Measurements from ENCODE around the gene HDAC1.

Gene HDAC1

DNA sequence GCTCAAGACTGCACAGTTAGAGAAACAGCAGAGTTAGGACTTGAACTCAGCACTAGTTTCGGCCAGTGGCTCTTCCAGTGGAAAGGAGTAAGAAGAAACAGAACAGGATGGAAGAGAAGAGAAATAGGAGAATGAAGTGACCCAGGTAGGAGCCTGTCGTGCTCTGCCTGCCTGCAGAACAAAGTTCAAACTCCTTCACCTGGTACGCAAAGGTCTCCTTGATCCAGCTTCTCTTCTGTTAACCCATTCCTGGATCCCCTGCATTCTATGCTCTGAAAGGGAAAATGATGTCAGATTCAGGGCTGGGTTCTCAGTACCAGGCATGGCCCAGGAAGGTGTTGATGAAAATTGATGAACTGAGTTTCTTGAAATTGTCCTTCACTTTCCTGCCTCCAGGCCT is 66.6 kb downstream of the HDAC1 start:
- H3K27me3 ChIP-seq (ENCODE audit: insufficient read depth, low read length, poor library complexity, severe bottlenecking), result no peaks in the 10 kb centered on the region
- peaks cover 14% of the 10 kb centered on the region for H3K4me1 ChIP-seq (ENCODE audit: insufficient read depth, low read length, poor library complexity, severe bottlenecking)
- no peaks in the 10 kb centered on the region for H3F3A ChIP-seq (ENCODE audit: low read depth)
- H3K4me3 ChIP-seq (ENCODE audit: low read length, poor library complexity, severe bottlenecking), result no peak overlapping the region
- H2AFZ ChIP-seq (ENCODE audit: low read length), result no peak overlapping the region
- H4K20me1 ChIP-seq (ENCODE audit: insufficient read depth, low read length, poor library complexity, severe bottlenecking), result no peaks in the 10 kb centered on the region
- H3K4me2 ChIP-seq (ENCODE audit: low read depth, low read length, poor library complexity, severe bottlenecking), result no peak overlapping the region
- no peak overlapping the region for H3K9ac ChIP-seq (ENCODE audit: low read depth, low read length, poor library complexity, severe bottlenecking)
- no peak for TF ChIP-seq EZH2phosphoT487 (IDR thresholded peaks at IDR 0.05; ENCODE audit: borderline replicate concordance)
- TF ChIP-seq, protein P1, sequence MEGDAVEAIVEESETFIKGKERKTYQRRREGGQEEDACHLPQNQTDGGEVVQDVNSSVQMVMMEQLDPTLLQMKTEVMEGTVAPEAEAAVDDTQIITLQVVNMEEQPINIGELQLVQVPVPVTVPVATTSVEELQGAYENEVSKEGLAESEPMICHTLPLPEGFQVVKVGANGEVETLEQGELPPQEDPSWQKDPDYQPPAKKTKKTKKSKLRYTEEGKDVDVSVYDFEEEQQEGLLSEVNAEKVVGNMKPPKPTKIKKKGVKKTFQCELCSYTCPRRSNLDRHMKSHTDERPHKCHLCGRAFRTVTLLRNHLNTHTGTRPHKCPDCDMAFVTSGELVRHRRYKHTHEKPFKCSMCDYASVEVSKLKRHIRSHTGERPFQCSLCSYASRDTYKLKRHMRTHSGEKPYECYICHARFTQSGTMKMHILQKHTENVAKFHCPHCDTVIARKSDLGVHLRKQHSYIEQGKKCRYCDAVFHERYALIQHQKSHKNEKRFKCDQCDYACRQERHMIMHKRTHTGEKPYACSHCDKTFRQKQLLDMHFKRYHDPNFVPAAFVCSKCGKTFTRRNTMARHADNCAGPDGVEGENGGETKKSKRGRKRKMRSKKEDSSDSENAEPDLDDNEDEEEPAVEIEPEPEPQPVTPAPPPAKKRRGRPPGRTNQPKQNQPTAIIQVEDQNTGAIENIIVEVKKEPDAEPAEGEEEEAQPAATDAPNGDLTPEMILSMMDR (conservative IDR thresholded peaks at IDR 0.05; ENCODE audit: low read length), result no peak
- H3K9me3 ChIP-seq (ENCODE audit: insufficient read depth, low read depth, low read length), result no peaks in the 10 kb centered on the region
- H3K9me2 ChIP-seq (replicated peaks; ENCODE audit: low read depth, low read length), result no peaks in the 10 kb centered on the region
- H3K79me2 ChIP-seq (ENCODE audit: insufficient read depth, low read length), result no peaks in the 10 kb centered on the region
- no peaks in the 10 kb centered on the region; the same call in 1 of the 2 replicates for H3K36me3 ChIP-seq (ENCODE audit: insufficient read depth, low read length)

DNA sequence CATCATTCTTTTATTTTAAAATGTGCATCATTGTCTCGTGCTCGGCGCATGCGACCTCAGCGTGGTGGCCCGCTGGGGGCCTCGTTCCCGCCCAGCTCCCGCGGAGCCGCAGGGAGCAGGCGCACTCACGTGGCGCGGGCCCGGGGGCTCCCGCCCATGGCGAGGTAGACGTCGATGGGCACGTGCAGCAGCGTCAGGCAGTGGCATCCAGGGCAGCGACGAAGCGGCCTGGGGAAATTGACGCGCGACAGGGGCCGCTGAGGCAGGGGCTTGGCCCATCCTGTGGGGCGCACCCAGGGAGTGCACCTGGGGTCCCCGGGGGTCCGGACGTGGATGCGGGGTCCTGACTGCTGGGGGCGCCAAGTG is 69.4 kb downstream of the HDAC1 start:
- Histone ChIP-seq H3K9ac (ENCODE audit: low read depth, low read length, poor library complexity, severe bottlenecking) (no peak overlapping the region), H3K9me2 (replicated peaks; ENCODE audit: low read depth, low read length) (no peaks in the 10 kb centered on the region), H3F3A (ENCODE audit: low read depth) (no peaks in the 10 kb centered on the region), H3K36me3 (ENCODE audit: insufficient read depth, low read length) (no peaks in the 10 kb centered on the region; the same call in 1 of the 2 replicates), H4K20me1 (ENCODE audit: insufficient read depth, low read length, poor library complexity, severe bottlenecking) (no peaks in the 10 kb centered on the region), H3K9me3 (ENCODE audit: insufficient read depth, low read depth, low read length) (no peaks in the 10 kb centered on the region), H3K27me3 (ENCODE audit: insufficient read depth, low read length, poor library complexity, severe bottlenecking) (no peaks in the 10 kb centered on the region), H3K4me1 (ENCODE audit: insufficient read depth, low read length, poor library complexity, severe bottlenecking) (peaks cover 8% of the 10 kb centered on the region), H3K4me3 (ENCODE audit: low read length, poor library complexity, severe bottlenecking) (no peak overlapping the region), H3K4me2 (ENCODE audit: low read depth, low read length, poor library complexity, severe bottlenecking) (no peak overlapping the region), H2AFZ (ENCODE audit: low read length) (no peak overlapping the region), H3K79me2 (ENCODE audit: insufficient read depth, low read length) (no peaks in the 10 kb centered on the region)
- TF ChIP-seq EZH2phosphoT487 (IDR thresholded peaks at IDR 0.05; ENCODE audit: borderline replicate concordance), result no peak
- TF ChIP-seq, protein P1 (conservative IDR thresholded peaks at IDR 0.05; ENCODE audit: low read length), result no peak

DNA sequence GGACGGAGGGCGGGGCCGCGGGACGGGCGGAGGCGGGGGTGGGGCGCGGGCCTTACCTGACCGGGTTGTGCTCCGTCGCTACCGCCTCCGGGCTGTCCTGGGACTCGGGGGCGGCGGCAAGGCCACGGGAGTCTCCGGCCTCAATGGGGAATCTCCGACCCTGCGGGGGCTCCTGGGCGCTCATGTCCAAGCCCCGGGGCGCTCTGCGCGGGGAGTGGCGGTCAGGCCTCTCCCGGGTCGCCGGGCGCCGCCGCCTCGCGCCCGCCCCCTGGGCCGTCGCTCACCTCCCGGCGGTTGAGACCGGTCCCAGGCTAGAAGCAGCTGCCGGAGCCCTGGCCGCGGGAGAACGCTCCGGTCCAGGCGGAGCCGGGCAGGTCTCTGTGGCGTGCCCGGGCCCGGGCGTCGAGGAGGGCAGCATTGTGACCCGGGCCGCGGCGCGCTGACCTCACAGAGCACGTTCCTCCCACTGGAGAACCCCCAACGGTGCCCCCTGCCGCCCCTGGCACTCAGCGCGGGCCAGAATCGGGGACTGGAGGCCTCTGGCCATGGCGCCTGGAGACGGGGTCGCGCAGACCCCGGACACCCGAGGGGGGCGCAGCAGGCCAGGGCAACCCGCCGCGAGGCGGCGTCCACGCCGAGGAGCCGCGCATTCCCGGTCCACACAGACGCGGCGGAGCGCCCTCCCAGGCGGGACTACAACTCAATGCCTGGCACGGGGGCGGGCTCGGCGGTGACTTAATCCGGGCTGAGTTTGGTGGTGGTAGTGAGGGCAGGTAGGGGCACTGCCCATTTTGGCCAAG is 70.0 kb downstream of the HDAC1 start:
- H3K9me2 ChIP-seq (replicated peaks; ENCODE audit: low read depth, low read length), result no peaks in the 10 kb centered on the region
- H3K4me2 ChIP-seq (ENCODE audit: low read depth, low read length, poor library complexity, severe bottlenecking), result no peak overlapping the region
- H3K36me3 ChIP-seq (ENCODE audit: insufficient read depth, low read length), result peaks cover 4% of the 10 kb centered on the region; the same call in 1 of the 2 replicates
- H3K9me3 ChIP-seq (ENCODE audit: insufficient read depth, low read depth, low read length), result no peaks in the 10 kb centered on the region
- no peak for TF ChIP-seq EZH2phosphoT487 (IDR thresholded peaks at IDR 0.05; ENCODE audit: borderline replicate concordance)
- TF ChIP-seq, protein P1 (conservative IDR thresholded peaks at IDR 0.05; ENCODE audit: low read length), result no peak
- H4K20me1 ChIP-seq (ENCODE audit: insufficient read depth, low read length, poor library complexity, severe bottlenecking), result no peaks in the 10 kb centered on the region
- H3K4me1 ChIP-seq (ENCODE audit: insufficient read depth, low read length, poor library complexity, severe bottlenecking), result peaks cover 8% of the 10 kb centered on the region
- no peak overlapping the region for H2AFZ ChIP-seq (ENCODE audit: low read length)
- no peaks in the 10 kb centered on the region for H3F3A ChIP-seq (ENCODE audit: low read depth)
- H3K4me3 ChIP-seq (ENCODE audit: low read length, poor library complexity, severe bottlenecking), result no peak overlapping the region
- H3K27me3 ChIP-seq (ENCODE audit: insufficient read depth, low read length, poor library complexity, severe bottlenecking), result no peaks in the 10 kb centered on the region
- H3K79me2 ChIP-seq (ENCODE audit: insufficient read depth, low read length), result no peaks in the 10 kb centered on the region
- H3K9ac ChIP-seq (ENCODE audit: low read depth, low read length, poor library complexity, severe bottlenecking), result no peak overlapping the region
